GM18867 (cell line): ENCODE data around the gene CXorf66.
"Not testable (repeated sequence)": the region's sequence is repeated elsewhere in the genome, so short reads cannot be mapped to it uniquely, and the experiment has no call there.

Source experiments
- ATAC-seq: cut with Tn5 transposase; IDR thresholded peaks from one replicate; pipeline ENCODE4 v1.9.1; 2021; ENCODE audit warnings: mild to moderate bottlenecking, moderate library complexity; ENCODE audit not compliant: unreplicated experiment

Gene CXorf66

DNA sequence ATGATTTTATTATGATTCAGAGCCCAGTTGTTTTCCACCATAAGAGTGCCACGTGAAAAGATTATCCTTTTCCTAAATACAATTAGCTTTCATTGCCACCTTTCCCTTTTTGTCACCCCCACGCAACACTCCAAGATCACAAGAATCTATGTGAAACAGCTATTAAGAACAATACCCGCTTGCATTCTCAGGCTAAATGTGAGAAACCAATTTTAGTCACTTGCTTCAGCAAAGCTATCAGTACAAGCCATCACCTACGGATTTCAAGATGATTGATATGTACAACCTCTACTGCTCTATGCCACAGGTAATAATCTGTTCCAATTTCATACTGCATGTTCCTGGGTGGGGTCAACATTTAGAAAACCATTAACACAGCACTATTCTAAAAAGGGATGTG lies 34.9 kb downstream of the CXorf66 start:
- no peak for ATAC-seq

DNA sequence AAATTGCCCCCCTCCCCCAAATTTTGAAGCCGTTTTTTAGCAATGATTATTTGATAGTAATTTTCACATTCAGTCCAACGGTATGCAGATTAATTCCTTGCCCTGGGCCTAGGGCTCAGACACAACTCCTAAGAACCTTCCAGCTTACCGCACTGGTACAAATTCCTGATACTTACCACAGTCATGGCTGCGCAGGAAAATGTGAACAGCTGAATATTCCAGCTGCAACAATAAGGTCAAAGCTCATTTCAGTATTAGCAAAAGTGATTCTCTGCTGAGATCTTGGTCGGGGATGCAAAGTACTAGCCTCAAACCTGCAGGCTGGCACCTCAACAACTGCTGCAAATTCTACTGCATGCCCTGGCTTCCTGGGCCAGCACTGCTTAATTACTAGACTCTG lies 35.4 kb downstream of the CXorf66 start:
- ATAC-seq = no peak

DNA sequence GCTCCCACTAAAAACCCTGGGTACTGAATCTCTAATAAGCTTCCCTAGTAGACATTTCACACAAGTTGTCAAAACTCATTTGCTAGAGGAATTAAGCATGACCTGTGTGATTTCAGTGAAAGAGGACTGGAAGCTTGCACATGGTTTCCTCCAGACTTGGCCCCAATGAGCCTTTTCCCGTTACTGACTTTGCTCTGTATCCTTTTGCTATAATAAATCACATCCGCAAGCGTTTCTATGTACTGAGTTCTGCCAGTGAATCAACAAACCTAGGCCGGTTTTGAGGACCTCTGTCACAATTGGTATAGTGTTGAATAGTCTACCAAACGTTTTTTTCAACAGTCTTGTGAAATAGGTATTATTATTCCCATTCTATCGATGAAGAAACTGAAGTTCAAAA lies 40.6 kb downstream of the CXorf66 start:
- no peak for ATAC-seq

DNA sequence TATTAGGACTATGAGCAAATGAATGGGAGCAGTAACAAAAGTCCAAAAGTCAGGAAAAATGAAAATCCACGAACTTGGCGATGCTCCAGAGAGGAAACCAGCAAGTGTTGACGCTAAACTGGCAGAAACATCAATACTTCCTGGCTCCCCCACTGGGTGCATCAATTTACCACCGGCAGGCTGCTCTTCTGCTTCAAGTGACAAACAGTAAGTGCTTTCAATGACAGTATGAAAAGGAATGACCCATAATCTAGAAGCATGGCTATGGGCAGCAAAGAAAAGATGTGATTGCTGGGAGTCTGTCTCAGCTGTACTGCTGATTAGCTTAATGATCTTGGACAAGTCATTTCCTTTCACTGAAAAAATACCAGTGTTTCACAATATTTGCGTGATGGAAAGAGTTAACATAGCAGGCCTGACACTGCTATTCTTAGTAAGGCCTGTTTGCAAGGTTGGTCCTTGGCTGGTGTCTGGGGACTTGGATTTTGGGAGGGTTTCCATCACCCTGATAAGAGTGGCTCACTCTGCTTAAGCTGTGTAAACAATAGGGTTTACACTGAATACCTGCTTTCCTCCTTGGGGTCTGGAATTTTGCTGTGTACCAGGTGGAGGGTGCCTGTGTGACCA lies 41.1 kb downstream of the CXorf66 start:
- no peak for ATAC-seq

DNA sequence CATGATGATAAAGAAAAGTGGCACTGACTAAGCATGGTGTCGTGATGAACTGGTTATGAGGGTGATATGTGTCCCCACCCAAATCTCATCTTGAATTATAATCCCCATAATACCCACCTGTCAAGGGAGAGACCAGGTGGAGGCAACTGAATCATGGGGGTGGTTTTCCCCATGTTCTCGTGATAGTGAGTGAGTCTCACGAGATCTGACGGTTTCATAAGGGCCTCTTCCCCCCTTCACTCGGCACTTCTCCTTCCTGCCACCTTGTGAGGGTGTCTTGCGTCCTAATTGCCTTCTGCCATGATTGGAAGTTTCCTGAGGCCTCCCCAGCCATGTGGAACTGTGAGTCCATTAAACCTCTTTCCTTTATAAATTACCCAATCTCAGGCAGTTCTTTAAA lies 44.2 kb downstream of the CXorf66 start:
- not testable (repeated sequence) for ATAC-seq

DNA sequence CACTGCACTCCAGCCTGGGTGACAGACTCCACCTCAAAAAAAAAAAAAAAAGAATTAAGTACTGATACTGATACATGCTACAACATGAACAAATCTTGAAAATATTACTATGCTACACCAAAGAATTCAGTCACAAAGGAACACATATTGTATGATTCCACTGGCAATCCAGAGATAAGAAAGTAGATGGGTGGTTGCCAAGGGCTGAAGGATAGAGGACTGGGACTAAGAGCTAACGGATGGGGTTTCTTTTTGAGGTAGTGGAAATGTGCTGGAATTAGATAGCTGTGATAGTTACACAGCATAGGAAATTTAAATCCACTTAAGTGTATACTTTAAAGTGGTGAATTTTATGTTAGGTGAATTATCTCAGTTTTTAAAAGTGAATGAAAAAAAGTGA lies 45.0 kb downstream of the CXorf66 start:
- ATAC-seq = no peak

DNA sequence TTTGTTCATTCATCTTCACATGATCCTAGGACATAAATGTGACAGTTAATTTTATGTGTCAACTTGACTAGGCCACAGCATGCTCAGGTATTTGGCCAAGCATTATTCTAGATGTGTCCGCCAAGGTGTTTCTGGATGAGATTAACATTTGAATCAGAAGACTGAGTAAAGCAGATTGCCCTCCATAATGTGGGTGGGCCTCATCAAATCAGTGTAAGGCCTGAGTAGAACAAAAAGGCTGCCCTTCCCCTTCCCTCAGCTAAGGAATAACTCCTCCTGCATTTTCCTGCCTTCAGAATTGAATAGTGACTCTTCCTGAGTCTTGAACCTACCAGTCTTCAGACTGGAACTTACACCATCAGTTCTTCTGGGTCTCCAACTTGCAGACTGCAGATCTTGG lies 50.9 kb downstream of the CXorf66 start:
- no peak for ATAC-seq

DNA sequence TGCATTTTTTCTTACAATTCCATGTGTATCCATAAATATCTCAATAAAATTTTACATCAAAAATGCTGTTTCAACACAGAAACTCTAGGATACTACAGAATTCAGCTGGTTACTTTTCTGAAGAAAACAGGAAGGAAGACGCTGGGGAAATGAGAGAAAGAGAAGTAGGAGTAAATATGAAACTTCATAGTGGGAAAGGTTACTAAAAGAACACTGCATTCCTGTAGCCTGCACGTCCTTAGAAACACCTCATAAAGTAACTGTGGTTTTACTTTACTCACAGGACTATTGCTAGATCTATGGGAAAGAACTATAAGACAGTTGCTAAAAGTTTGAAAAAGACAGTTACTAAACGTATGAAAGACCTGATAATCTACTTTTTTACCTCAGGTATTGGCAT lies 55.6 kb downstream of the CXorf66 start:
- ATAC-seq = no peak

DNA sequence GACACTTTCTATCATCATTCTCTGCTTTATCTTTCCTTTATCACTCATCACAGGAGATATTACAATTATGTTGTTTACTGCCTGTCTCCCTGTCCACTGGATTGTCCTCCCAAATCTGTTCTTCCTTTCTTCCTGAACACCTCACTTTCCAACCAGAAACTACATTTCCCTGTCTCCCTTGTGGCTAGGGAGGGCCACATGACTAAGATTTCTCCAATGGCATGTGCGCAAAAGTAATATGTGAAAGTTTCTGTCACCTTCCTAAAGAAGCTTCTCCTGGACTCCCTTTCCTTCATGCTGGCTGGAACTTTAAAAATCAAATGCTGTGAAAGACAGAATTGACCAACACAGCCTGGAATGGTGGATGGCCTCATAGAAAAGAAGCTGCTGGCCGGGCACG lies 58.2 kb downstream of the CXorf66 start:
- no peak for ATAC-seq

DNA sequence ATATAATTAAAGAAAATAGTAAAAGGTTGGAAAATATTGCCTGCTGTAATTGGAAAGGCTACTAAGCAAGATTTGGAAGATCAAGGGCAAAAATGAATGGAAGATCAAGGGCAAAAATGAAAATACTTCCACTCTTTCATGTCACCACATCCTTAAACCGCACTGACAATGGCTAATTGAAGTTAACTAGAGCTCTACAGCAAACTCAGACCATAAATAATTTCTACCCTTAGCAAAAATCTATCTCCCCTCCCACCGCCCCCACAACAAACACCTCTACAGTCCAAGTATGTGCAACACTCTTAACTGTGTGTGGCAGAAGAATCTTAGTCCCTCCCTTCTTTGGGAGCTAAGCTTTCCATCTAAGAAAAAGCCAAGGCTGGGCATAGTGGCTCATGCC lies 59.6 kb downstream of the CXorf66 start:
- ATAC-seq = no peak
